PFSK-1 (cell line): Measurements from ENCODE around the gene NAA40.

ENCODE experiments used
- FOXP2 ChIP-seq: optimal IDR thresholded peaks from 2 replicates; pipeline ENCODE3; 2011; ENCODE audit warnings: borderline replicate concordance, control low read depth, inconsistent platforms; ENCODE audit not compliant: insufficient read depth; ENCODE audit errors: extremely low read length, extremely low read depth
- POLR2AphosphoS5 ChIP-seq: IDR thresholded peaks from 2 replicates; pipeline ENCODE4 v1.6.1; 2012; ENCODE audit warnings: low read depth, mild to moderate bottlenecking, control low read depth, low read length, moderate library complexity
- REST ChIP-seq, 2 experiments: IDR thresholded peaks; 2 replicates each; pipeline versions ENCODE4 v1.6.1 to v1.8.0; 2011 to 2012; ENCODE audit warnings: low read depth in 2 of 2, low read length in 2 of 2, control low read depth in 1 of 2, inconsistent platforms in 1 of 2, mild to moderate bottlenecking in 1 of 2, moderate library complexity in 1 of 2; ENCODE audit not compliant: insufficient read depth in 1 of 2
- SIN3A ChIP-seq: IDR thresholded peaks from 2 replicates; pipeline ENCODE4 v1.6.1; 2012; ENCODE audit warnings: mild to moderate bottlenecking, low read length, moderate library complexity, borderline replicate concordance; ENCODE audit not compliant: insufficient read depth
- TAF1 ChIP-seq: IDR thresholded peaks from 2 replicates; pipeline ENCODE4 v1.6.1; 2012; ENCODE audit warnings: low read length, control low read depth, borderline replicate concordance; ENCODE audit not compliant: insufficient read depth

GRCh38 chr11:63961608-63962412 is 23.0 kb downstream of the NAA40 start:
- TF ChIP-seq REST (IDR thresholded peaks at IDR 0.05; ENCODE audit: insufficient read depth in 1 of 2, low read depth in 2 of 2, low read length in 2 of 2) (no peak), SIN3A (no peak), TAF1 (no peak), POLR2AphosphoS5 (no peak), FOXP2 (no peak)
